Retina (tissue), 1 donor: ENCODE measurements around the gene SYTL2.
"Not testable (repeated sequence)": the region's sequence is repeated elsewhere in the genome, so short reads cannot be mapped to it uniquely, and the experiment has no call there.

Source experiments
- DNase-seq: peaks from one replicate; pipeline ENCODE4 v3.0.0-alpha.2; 2016

Gene SYTL2

GRCh38 chr11:85787809-85788760, 22.9 kb downstream of the SYTL2 start:
- DNase-seq: no peak

- no peak for DNase-seq
Measured at GRCh38 chr11:85787168-85787567, 23.8 kb downstream of the SYTL2 start.

- no peak for DNase-seq
Measured at GRCh38 chr11:85784480-85785265, 26.3 kb downstream of the SYTL2 start.

- DNase-seq: no peak
Measured at GRCh38 chr11:85783758-85784157, 27.2 kb downstream of the SYTL2 start.

DNA sequence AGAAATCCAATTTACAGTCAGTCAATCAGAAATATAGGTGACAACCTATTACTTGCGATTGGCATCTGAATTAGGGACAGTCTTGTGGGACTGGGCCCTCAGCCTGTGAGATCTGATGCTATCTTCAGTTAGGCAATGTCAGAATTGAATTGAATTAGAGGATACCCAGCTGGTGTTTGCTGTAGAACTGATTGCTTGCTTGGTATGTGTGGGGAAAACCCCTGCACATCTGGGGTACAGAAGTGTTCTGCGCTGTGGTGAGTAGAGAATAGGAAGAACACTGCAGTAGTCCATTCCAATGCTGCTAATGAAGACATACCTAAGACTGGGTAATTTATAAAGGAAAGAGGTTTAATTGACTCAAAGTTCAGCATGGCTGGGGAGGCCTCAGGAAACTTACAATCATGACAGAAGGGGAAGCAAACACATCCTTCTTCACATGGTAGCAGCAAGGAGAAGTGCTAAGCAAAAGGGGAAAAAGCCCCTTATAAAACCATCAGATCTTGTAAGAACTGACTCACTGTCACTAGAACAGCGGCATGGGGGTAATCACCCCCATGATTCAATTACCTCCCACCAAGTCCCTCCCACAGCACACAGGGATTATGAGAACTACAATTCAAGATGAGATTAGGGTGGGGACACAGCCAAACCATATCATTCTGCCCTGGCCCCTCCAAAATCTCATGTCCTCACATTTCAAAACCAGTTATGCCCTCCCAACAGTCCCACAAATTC, 30.0 kb downstream of the SYTL2 start:
- not testable (repeated sequence) for DNase-seq

DNA sequence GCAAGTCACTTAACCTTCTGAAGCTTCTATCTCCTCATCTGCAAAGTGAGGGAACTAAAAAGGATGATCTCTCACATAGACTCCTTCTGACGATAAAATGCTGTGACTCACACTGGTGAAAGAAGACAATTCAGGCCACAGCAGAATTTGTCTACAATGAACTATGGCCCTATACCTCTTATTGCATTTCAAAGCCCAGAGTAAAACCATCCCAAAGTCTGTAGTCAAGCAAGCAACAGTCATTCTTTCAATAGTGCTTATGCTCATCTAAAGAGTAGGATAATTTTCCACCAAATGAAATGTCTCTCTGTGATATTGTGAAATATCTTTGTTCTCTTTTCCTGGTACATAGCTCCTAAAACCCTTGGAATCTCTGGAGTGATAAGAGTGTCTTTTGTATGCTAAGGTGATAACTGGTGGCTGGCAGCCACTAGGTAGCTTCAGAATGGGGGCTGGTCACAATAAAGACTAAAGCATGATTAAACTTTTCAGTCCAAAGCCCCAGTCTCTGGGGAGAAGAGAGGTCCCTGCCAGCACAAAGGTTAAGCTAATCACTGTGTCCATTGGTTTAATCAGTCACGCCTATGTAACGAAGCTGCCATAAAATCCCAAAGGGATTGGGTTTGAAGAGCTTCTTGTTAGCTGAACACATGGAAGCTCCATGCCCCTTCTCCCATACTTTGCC, 30.8 kb downstream of the SYTL2 start:
- no peak for DNase-seq

- not testable (repeated sequence) for DNase-seq
Measured at GRCh38 chr11:85777603-85777972, 33.4 kb downstream of the SYTL2 start.

- DNase-seq: no peak
Measured at GRCh38 chr11:85776951-85777602, 33.9 kb downstream of the SYTL2 start.

DNA sequence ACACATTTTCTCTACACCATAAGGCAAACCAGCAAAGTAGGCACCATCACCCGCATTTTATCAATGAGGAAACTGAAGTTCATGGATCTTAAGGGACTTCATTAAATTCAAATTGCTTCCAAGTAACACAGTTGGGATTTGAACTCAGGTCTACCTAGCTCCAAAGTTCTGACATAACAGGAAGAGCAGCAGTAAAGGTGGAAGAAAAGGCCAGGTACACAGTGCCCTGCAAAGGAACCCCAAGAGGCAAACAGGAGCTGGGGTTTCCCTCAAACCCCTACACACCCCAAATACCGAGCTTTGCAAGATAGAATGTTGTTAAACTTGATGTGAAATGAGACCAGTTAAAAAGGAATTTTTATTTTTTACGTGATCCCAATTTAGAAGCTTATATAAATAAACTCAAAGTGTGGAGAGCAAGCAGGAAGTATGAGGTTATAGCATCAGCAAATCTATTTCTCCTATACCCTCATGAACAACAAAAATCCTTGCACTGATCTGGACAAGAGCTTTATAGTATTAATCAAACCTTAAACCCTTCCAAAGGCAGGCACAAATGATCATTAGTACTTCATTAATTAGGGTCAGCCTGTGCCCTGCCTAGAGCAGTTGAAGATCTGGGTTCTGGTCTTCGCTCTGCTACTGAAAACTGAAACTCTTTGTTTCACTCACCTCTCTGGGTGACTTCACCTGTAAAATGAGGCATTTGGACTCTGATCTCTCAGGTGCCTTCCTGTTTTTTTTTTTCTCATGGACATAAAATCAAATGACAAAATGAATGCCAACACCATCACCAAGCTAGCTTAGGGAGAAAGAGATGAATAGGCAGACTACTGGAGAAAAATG, 36.5 kb downstream of the SYTL2 start:
- no peak for DNase-seq

DNA sequence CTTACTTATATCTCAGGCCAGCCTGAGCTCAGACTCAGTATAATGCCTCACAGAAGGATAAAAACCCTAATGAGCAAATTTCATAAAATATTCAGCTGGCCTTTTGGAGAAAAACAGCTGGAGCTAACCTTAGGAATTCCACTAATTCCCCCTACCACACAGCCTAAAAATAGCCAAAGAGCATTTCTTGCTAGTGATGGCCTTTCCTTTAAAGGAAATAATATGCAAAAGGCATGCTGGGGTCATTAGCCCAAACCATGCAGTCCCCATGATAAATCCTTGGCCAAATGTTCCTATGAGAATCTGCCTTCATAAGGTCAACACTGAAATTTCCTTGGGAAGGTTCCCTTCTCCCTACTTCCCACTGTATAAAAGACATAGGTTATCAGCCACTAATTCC, 38.2 kb downstream of the SYTL2 start:
- DNase-seq: no peak

GRCh38 chr11:85771568-85771967, 39.4 kb downstream of the SYTL2 start:
- no peak for DNase-seq

DNA sequence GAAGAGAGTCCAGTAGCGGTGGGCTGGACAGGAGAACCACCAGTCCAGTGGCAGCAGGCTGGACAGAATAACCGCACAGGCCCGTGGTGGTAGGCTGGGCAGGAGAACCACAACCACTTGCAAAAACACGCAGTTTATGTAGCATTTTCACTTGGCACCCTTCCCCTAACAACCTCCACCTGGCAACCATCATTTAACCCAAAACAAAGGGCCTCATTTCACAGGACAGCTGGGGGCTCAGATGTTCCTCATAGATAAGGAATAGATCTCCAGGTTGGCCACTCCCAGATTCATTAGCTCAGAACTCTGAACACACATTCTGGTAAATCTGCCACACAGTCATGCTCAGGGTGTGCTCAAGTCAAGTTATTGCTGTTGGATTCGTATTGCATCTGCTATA, 41.2 kb downstream of the SYTL2 start:
- no peak for DNase-seq

GRCh38 chr11:85768473-85769146, 42.3 kb downstream of the SYTL2 start:
- no peak for DNase-seq

- DNase-seq: no peak
Measured at GRCh38 chr11:85767246-85767945, 43.5 kb downstream of the SYTL2 start.

DNA sequence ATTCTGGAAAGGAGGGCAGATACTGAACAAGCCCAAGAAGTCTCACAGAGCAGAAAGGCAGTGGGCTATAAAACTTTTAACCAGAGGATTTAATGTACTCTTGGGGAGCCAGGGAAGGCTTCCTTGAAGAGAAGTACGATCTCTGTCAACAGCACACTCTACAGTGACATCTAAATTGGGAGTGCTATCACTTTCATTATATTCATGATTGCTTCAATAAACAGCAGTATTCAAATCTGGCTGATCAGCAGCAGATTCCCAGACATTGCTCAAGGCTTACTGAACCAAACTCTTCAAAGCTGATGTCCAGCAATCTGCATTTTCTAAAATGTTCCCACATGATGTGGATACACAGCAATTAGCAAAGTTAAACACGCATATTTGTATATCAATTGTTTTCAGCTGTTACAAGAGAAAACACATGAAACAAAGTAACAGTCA, 44.2 kb downstream of the SYTL2 start:
- DNase-seq: no peak

DNA sequence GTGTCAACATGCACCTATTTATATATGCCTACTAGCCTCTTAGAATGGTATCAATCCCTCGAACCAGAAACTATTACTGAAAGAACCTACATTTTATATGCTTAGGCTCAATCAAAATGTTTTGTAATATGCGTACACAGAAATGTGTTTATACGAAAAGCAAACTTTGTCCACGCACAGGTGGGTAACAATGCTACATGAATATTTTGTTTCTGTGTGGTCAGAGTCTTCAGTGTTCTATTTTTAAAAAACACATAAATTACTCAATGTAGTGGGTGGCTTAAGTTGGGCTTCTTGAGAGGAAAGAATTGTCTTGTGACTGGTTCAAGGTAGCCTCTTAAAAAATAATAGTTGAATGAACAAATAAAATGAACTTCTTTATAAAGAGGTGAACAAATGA, 46.1 kb downstream of the SYTL2 start:
- DNase-seq: no peak

DNA sequence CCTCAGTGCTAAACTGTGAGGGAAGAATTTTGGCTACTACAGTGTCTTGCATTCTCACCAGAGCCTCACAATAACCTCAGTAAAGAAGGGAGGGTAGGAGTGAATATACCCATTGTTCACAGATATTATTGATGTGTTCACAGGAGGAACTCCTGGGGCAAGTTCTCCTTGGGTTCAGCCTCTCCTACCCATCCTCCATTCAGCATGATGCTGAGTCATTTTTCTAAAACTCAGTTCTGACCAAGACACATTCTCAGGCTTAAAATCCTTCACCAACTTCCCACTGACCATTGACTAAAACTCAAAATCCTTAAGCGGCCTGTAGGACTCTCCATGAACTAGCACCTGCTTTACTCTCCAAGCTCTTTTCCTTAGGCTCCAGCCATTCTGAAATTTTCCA, 48.7 kb downstream of the SYTL2 start:
- no peak for DNase-seq

- no peak for DNase-seq
Measured at GRCh38 chr11:85759915-85760314, 51.0 kb downstream of the SYTL2 start.

DNA sequence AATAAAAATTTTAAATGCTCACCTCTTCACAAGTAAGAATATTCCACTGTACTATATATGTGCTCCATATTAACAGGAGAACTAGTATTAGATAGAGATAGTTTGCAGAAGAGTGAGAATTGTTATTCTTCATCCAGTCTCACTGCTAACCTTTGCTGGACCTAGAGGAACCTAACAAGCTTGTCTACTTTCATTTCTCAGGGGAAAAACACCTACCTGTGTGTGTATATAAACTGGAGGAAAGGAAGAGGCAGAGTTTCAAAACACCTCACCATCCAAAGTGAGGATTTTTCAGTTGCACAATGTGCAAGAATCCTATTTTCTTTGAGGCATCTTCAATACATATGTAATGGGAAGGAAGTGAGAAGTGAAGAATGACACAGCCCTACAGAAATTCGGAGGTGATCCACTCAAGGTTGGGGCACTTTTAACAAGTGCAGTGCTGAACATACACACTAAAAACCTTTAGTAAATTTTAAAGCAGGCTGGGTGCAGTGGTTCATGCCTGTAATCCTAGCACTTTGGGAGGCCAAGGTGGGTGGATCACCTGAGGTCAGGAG, 52.4 kb downstream of the SYTL2 start:
- no peak for DNase-seq

- no peak for DNase-seq
Measured at GRCh38 chr11:85758026-85758425, 52.9 kb downstream of the SYTL2 start.
